OCI-LY7 (cell line): ENCODE results near the gene SLIT3. TPM values are rescaled to one million over a fixed set of nuclear protein-coding genes. Genes with fewer than 3 reads are reported as not detected.
"Not testable (repeated sequence)": the region's sequence is repeated elsewhere in the genome, so short reads cannot be mapped to it uniquely, and the experiment has no call there.

Source experiments
- BruUV-seq: library from RNA; stranded (reverse); fragments of 400-500 nt; replicated peaks from 2 replicates; lab custom pipeline; 2021; lab: Mats Ljungman, UMichigan
- CTCF ChIA-PET: fragments of 300-600 bp; sonication (Branson Sonifier 250); formaldehyde crosslinking; loops from one replicate; lab custom pipeline; 2022; ENCODE audit warnings: antibody characterized with exemption; ENCODE audit not compliant: unreplicated experiment; lab: Charles Lee
- POLR2A ChIA-PET: fragments of 300-600 bp; sonication (Branson Sonifier 250); formaldehyde crosslinking; loops from one replicate; lab custom pipeline; 2022; ENCODE audit warnings: antibody characterized with exemption; lab: Charles Lee
- DNase-seq: peaks from one replicate; pipeline ENCODE4 v3.0.0-alpha.2; 2015; ENCODE audit warnings: low spot score
- H2AFZ ChIP-seq: fragments of 200-600 bp; sonication (generic), shearing (Covaris generic); 2 replicates; pipeline ENCODE4 v1.6.1; 2014; ENCODE audit warnings: mild to moderate bottlenecking, antibody characterized with exemption, low read length, moderate library complexity
- H3K27ac ChIP-seq: fragments of 200-600 bp; sonication (generic); 2 replicates; pipeline ENCODE4 v1.5.1; 2014; ENCODE audit warnings: mixed run types, low read depth, mild to moderate bottlenecking, moderate library complexity, low read length, inconsistent platforms; ENCODE audit not compliant: poor library complexity, severe bottlenecking
- H3K36me3 ChIP-seq: fragments of 200-600 bp; sonication (generic); 2 replicates; pipeline ENCODE4 v1.6.1; 2014; ENCODE audit warnings: mild to moderate bottlenecking, antibody characterized with exemption, low read length, moderate library complexity, mixed read lengths; ENCODE audit not compliant: insufficient read depth
- H3K4me1 ChIP-seq: fragments of 200-600 bp; sonication (generic); 2 replicates; pipeline ENCODE4 v1.5.1; 2014; ENCODE audit warnings: mild to moderate bottlenecking, low read length; ENCODE audit not compliant: insufficient read depth, poor library complexity, severe bottlenecking
- H3K4me2 ChIP-seq: fragments of 200-600 bp; sonication (generic); 2 replicates; pipeline ENCODE4 v1.6.1; 2014; ENCODE audit warnings: mild to moderate bottlenecking, low read length
- H3K4me3 ChIP-seq: fragments of 200-600 bp; sonication (generic); 2 replicates; pipeline ENCODE4 v1.5.1; 2014; ENCODE audit warnings: mild to moderate bottlenecking, low read depth, low read length; ENCODE audit not compliant: poor library complexity, severe bottlenecking
- H3K79me2 ChIP-seq: fragments of 200-600 bp; sonication (generic); 2 replicates; pipeline ENCODE4 v1.6.1; 2016; ENCODE audit warnings: low read depth, mild to moderate bottlenecking, low read length, moderate library complexity, mixed read lengths; ENCODE audit not compliant: insufficient read depth
- H3K9me2 ChIP-seq: fragments of 200-600 bp; sonication (generic); 2 replicates; pipeline ENCODE4 v1.6.1; 2016; ENCODE audit warnings: mild to moderate bottlenecking, low read length, mixed read lengths; ENCODE audit not compliant: insufficient read depth
- H3K9me3 ChIP-seq: fragments of 200-600 bp; sonication (generic); 2 replicates; pipeline ENCODE4 v1.6.1; 2014; ENCODE audit warnings: mild to moderate bottlenecking, mixed run types, low read length, mixed read lengths
- H4K20me1 ChIP-seq: fragments of 200-600 bp; sonication (generic); 2 replicates; pipeline ENCODE4 v1.6.1; 2014; ENCODE audit warnings: mild to moderate bottlenecking, antibody characterized with exemption, low read length, moderate library complexity, mixed read lengths; ENCODE audit not compliant: insufficient read depth
- EZH2phosphoT487 ChIP-seq: fragments of 200-600 bp; sonication (generic); IDR thresholded peaks from 2 replicates; pipeline ENCODE4 v1.6.1; 2018; ENCODE audit warnings: low read depth, borderline replicate concordance, mild to moderate bottlenecking, mixed run types, antibody characterized with exemption, low read length, moderate library complexity, mixed read lengths
- intact Hi-C: fragments of 100-400 bp; cut with micrococcal nuclease; formaldehyde crosslinking; loops from one replicate; pipeline ENCODE4 v1.10.0; 2022; ENCODE audit not compliant: unreplicated experiment
- total RNA-seq, 2 experiments: library from RNA; depleted of rRNA in 1 of 2; stranded (reverse); fragments of >200 nt in 1 of 2; shearing (Covaris generic) in 1 of 2; gene quantifications; 2 replicates each; pipeline ENCODE4 v1.2.3, GENCODE V29; 2014 to 2022
- TF ChIP-seq, protein P1 (sequence below): fragments of 200-600 bp; sonication (generic); conservative IDR thresholded peaks from 2 replicates; pipeline ENCODE4 v1.5.1; 2014; ENCODE audit warnings: mild to moderate bottlenecking, antibody characterized with exemption, low read length, moderate library complexity, mixed read lengths

Gene SLIT3
- total RNA-seq, 2 experiments from 2014 or later, result not detected

GRCh38 chr5:168637793-168638192 lies 663.1 kb downstream of the SLIT3 start:
- Histone ChIP-seq H2AFZ (no peak overlapping the region), H3K9me2 (no peaks in the 10 kb centered on the region), H3K4me2 (no peak overlapping the region), H3K27ac (no peak overlapping the region), H4K20me1 (no peaks in the 10 kb centered on the region), H3K79me2 (no peaks in the 10 kb centered on the region), H3K9me3 (no peaks in the 10 kb centered on the region), H3K36me3 (no peaks in the 10 kb centered on the region), H3K4me1 (no peaks in the 10 kb centered on the region), H3K4me3 (no peak overlapping the region)
- intact Hi-C loops, result no loop called here
- DNase-seq, result no peak
- BruUV-seq, result no TSS peak
- POLR2A ChIA-PET, result interaction anchor here (0.7 kb wide), 2 partner anchors 134 kb away, joined by 3 to 6 read pairs; no protein-coding TSS in a partner anchor
- TF ChIP-seq EZH2phosphoT487, result no peak
- TF ChIP-seq, protein P1, sequence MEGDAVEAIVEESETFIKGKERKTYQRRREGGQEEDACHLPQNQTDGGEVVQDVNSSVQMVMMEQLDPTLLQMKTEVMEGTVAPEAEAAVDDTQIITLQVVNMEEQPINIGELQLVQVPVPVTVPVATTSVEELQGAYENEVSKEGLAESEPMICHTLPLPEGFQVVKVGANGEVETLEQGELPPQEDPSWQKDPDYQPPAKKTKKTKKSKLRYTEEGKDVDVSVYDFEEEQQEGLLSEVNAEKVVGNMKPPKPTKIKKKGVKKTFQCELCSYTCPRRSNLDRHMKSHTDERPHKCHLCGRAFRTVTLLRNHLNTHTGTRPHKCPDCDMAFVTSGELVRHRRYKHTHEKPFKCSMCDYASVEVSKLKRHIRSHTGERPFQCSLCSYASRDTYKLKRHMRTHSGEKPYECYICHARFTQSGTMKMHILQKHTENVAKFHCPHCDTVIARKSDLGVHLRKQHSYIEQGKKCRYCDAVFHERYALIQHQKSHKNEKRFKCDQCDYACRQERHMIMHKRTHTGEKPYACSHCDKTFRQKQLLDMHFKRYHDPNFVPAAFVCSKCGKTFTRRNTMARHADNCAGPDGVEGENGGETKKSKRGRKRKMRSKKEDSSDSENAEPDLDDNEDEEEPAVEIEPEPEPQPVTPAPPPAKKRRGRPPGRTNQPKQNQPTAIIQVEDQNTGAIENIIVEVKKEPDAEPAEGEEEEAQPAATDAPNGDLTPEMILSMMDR, result no peak
- CTCF ChIA-PET, result no interaction called here

DNA sequence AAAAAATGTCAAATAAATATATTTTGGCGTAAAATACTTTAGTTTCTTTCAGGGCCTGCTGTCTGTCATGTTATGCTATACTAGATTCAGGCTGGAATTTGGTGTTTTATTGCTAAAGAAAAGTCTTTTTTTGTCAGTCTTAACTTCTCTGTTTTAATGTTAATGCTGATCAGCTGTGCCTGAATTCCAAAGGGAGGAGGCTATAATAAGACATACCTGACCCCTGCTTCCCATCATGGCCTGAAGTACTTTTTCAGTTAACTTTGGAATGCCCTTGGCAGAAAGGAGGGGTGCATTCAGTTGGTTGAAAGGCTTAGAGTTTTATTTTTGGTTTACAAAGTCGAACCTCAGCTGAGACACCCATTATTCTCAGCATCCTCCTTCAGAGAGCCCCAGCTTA lies 663.7 kb downstream of the SLIT3 start:
- no peaks in the 10 kb centered on the region for H3K36me3 ChIP-seq
- H3K27ac ChIP-seq, result no peak overlapping the region
- no peaks in the 10 kb centered on the region for H4K20me1 ChIP-seq
- POLR2A ChIA-PET, result interaction anchor here (0.7 kb wide), 1 partner anchor 135 kb away, joined by 3 read pairs; no protein-coding TSS in a partner anchor
- H2AFZ ChIP-seq, result no peak overlapping the region
- intact Hi-C loops, result no loop called here
- no peak overlapping the region for H3K4me2 ChIP-seq
- H3K9me2 ChIP-seq, result no peaks in the 10 kb centered on the region
- no peak for DNase-seq
- no peak for TF ChIP-seq EZH2phosphoT487
- TF ChIP-seq, protein P1, result no peak
- H3K79me2 ChIP-seq, result no peaks in the 10 kb centered on the region
- CTCF ChIA-PET, result no interaction called here
- BruUV-seq, result no TSS peak
- no peak overlapping the region for H3K4me3 ChIP-seq
- no peaks in the 10 kb centered on the region for H3K4me1 ChIP-seq
- H3K9me3 ChIP-seq, result no peaks in the 10 kb centered on the region

DNA sequence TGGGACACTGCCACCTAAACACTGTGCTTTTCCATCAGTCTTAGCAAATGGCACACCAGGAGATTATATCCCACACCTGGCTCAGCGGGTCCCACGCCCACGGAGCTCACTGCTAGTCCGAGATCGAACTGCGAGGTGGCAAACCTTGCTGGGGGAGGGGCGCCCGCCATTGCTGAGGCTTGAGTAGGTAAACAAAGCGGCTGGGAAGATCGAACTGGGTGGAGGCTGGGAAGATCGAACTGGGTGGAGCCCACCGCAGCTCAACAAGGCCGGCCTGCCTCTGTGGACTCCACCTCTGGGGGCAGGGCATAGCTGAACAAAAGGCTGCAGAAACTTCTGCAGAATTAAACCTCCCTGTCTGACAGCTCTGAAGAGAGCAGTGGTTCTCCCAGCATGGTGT lies 670.0 kb downstream of the SLIT3 start:
- H3K27ac ChIP-seq, CTCF ChIA-PET, H4K20me1 ChIP-seq, BruUV-seq, H3K9me2 ChIP-seq, H3K9me3 ChIP-seq, H3K4me1 ChIP-seq, DNase-seq, H3K36me3 ChIP-seq, H3K4me3 ChIP-seq, H3K79me2 ChIP-seq, H2AFZ ChIP-seq, intact Hi-C loops, H3K4me2 ChIP-seq: not testable (repeated sequence)
- POLR2A ChIA-PET, result interaction anchor here (0.6 kb wide), 1 partner anchor 23 kb away, joined by 3 read pairs; no protein-coding TSS in a partner anchor
